GM12878 (cell line): Measurements from ENCODE around the gene FBXO42. TPM values are rescaled to one million over a fixed set of nuclear protein-coding genes. Genes with fewer than 3 reads are reported as not detected.

Experiments
- ATAC-seq: fragments of 200-7000 bp; cut with Tn5 transposase; 3 replicates; pipeline ENCODE4 v1.9.1; 2020; ENCODE audit warnings: mild to moderate bottlenecking, moderate library complexity
- BruUV-seq: library from RNA; stranded (reverse); fragments of 400-500 nt; replicated peaks from 2 replicates; lab custom pipeline; 2021; lab: Mats Ljungman, UMichigan
- CTCF ChIA-PET: fragments of 300-600 bp; sonication (Branson Sonifier 250); formaldehyde crosslinking; extraction: SDS; loops from one replicate; lab custom pipeline; 2021; ENCODE audit warnings: inconsistent platforms; lab: Yijun Ruan, JAX
- POLR2A ChIA-PET: fragments of 350-600 bp; formaldehyde crosslinking; extraction: SDS; loops from one replicate; lab custom pipeline; 2021; ENCODE audit warnings: inconsistent platforms; lab: Charles Lee
- RAD21 ChIA-PET: fragments of 300-600 bp; sonication (Branson Sonifier 250); formaldehyde crosslinking; loops from one replicate; lab custom pipeline; 2023; ENCODE audit warnings: antibody characterized with exemption; ENCODE audit not compliant: unreplicated experiment; lab: Charles Lee
- SMC1A ChIA-PET: fragments of 300-600 bp; sonication (Branson Sonifier 250); formaldehyde crosslinking; loops from one replicate; lab custom pipeline; 2023; ENCODE audit not compliant: unreplicated experiment, uncharacterized antibody; lab: Charles Lee
- DNase-seq: peaks from one replicate; pipeline ENCODE4 v3.0.0-alpha.2; 2011; ENCODE audit warnings: low read depth, low spot score
- FAIRE-seq: peaks from 3 replicates; lab custom pipeline; 2011; peaks lifted over from hg19 to GRCh38; lab: Jason Lieb, UNC
- H2AFZ ChIP-seq: 2 replicates; pipeline ENCODE4 v1.6.0; 2011; ENCODE audit warnings: low read depth, low read length, control low read depth; ENCODE audit not compliant: control insufficient read depth
- H3K27ac ChIP-seq: 2 replicates; pipeline ENCODE4 v1.5.1; 2011; ENCODE audit warnings: control low read depth; ENCODE audit not compliant: control insufficient read depth, insufficient read depth
- H3K27me3 ChIP-seq, 2 experiments: replicated peaks in 1 of 2; 2 replicates each; pipeline versions ENCODE4 v1.6.0 to v1.6.1; 2011; ENCODE audit warnings: low read length in 1 of 2; ENCODE audit not compliant: control insufficient read depth in 2 of 2, insufficient read depth in 2 of 2
- H3K36me3 ChIP-seq, 2 experiments: 2 replicates each; pipeline ENCODE4 v1.5.1; 2011; ENCODE audit warnings: low read length in 1 of 2; ENCODE audit not compliant: control insufficient read depth in 2 of 2, insufficient read depth in 2 of 2
- H3K4me1 ChIP-seq: 2 replicates; pipeline ENCODE4 v1.6.1; 2011; ENCODE audit warnings: mild to moderate bottlenecking, low read length, moderate library complexity, mixed read lengths; ENCODE audit not compliant: control insufficient read depth, insufficient read depth
- H3K4me2 ChIP-seq: 2 replicates; pipeline ENCODE4 v1.6.0; 2011; ENCODE audit warnings: control low read depth; ENCODE audit not compliant: control insufficient read depth, insufficient read depth
- H3K4me3 ChIP-seq: fragments of 200-600 bp; sonication (generic); 2 replicates; pipeline ENCODE4 v1.5.1; 2016
- H3K79me2 ChIP-seq: 2 replicates; pipeline ENCODE4 v1.6.0; 2011; ENCODE audit warnings: low read length; ENCODE audit not compliant: control insufficient read depth, insufficient read depth
- H3K9ac ChIP-seq: 2 replicates; pipeline ENCODE4 v1.8.0; 2011; ENCODE audit warnings: low read length, control low read depth, mixed read lengths; ENCODE audit not compliant: control insufficient read depth, insufficient read depth
- H3K9me3 ChIP-seq: replicated peaks from 3 replicates; pipeline ENCODE4 v1.5.1; 2011; ENCODE audit warnings: mild to moderate bottlenecking, low read length; ENCODE audit not compliant: control insufficient read depth, insufficient read depth
- H4K20me1 ChIP-seq: 2 replicates; pipeline ENCODE4 v1.6.0; 2011; ENCODE audit not compliant: control insufficient read depth, insufficient read depth
- ATF7 ChIP-seq: fragments of 450-650 bp; IDR thresholded peaks from 2 replicates; pipeline ENCODE4 v1.6.1; 2016; ENCODE audit warnings: low read depth, mild to moderate bottlenecking
- DPF2 ChIP-seq: fragments of 450-650 bp; IDR thresholded peaks from 2 replicates; pipeline ENCODE4 v1.6.1; 2017; ENCODE audit warnings: mild to moderate bottlenecking
- EGR1 ChIP-seq, 2 experiments: IDR thresholded peaks; 1 replicate in 1 of 2; 2 replicates in 1 of 2; pipeline ENCODE4 v1.6.1; 2011 to 2012; ENCODE audit warnings: low read depth in 2 of 2, low read length in 2 of 2, borderline replicate concordance in 1 of 2, mild to moderate bottlenecking in 1 of 2, moderate library complexity in 1 of 2
- PRDM15 ChIP-seq: fragments of 450-650 bp; formaldehyde crosslinking; IDR thresholded peaks from 2 replicates; pipeline ENCODE4 v1.4.0; 2020; ENCODE audit warnings: mild to moderate bottlenecking, moderate library complexity
- RFX5 ChIP-seq: IDR thresholded peaks from 2 replicates; pipeline ENCODE4 v1.6.1; 2011; ENCODE audit warnings: low read depth, low read length, improper control_type of control experiment
- SIX5 ChIP-seq: IDR thresholded peaks from 2 replicates; pipeline ENCODE4 v1.6.1; 2011; ENCODE audit warnings: mild to moderate bottlenecking, low read depth, low read length, moderate library complexity; ENCODE audit not compliant: severe bottlenecking
- TCF12 ChIP-seq: IDR thresholded peaks from 2 replicates; pipeline ENCODE4 v1.6.1; 2011; ENCODE audit warnings: low read depth, mild to moderate bottlenecking, low read length
- TCF7 ChIP-seq: IDR thresholded peaks from 2 replicates; pipeline ENCODE4 v1.6.1; 2014; ENCODE audit warnings: antibody characterized with exemption, borderline replicate concordance
- USF2 ChIP-seq: IDR thresholded peaks from 2 replicates; pipeline ENCODE4 v1.6.1; 2011; ENCODE audit warnings: low read depth, low read length, improper control_type of control experiment, borderline replicate concordance
- WRNIP1 ChIP-seq: IDR thresholded peaks from 2 replicates; pipeline ENCODE4 v1.6.1; 2011; ENCODE audit warnings: low read depth, low read length, improper control_type of control experiment, borderline replicate concordance
- ZNF622 ChIP-seq: fragments of 450-650 bp; IDR thresholded peaks from 2 replicates; pipeline ENCODE4 v1.6.1; 2017; ENCODE audit warnings: mild to moderate bottlenecking, inconsistent platforms
- WGBS: methylation state at CpG from one replicate; pipeline ENCODE4 v1.1.6; 2016; ENCODE audit warnings: low lambda C conversion rate; ENCODE audit not compliant: insufficient replicate concordance, insufficient coverage; ENCODE audit errors: missing lambda C conversion rate; 5-methylcytosine and 5-hydroxymethylcytosine counted together
- in situ Hi-C: fragments of 300-500 bp; cut with MboI; formaldehyde crosslinking; loops from 9 replicates; pipeline ENCODE4 v1.14.3; 2018; ENCODE audit warnings: mixed read lengths
- intact Hi-C: fragments of 100-400 bp; cut with micrococcal nuclease; formaldehyde crosslinking; loops from one replicate; pipeline ENCODE4 v1.14.2; 2022; ENCODE audit not compliant: unreplicated experiment
- polyA plus RNA-seq, 11 experiments: library from polyadenylated mRNA; depleted of rRNA in 4 of 11; unstranded in 6 of 11; stranded (reverse) in 5 of 11; fragments of >200 nt; fragmentation: Nextera tagmentation in 4 of 11; fragmentation: Illumina TruSeq in 1 of 11; extraction: Ambion mirVana in 4 of 11; extraction: Trizol in 1 of 11; gene quantifications; 1 replicate in 1 of 11; 2 replicates in 10 of 11; pipeline versions ENCODE4 v1.2.1 to v1.2.3, GENCODE V29; 2011 to 2016; ENCODE audit warnings: inconsistent platforms in 2 of 11, missing spikeins in 2 of 11, low read depth in 1 of 11
- total RNA-seq, 4 experiments: library from RNA; depleted of rRNA in 3 of 4; stranded (reverse); fragments of >200 nt in 3 of 4; fragmentation: Illumina TruSeq in 1 of 4; extraction: Trizol in 1 of 4; gene quantifications; 2 replicates each; pipeline versions ENCODE4 v1.2.1 to v1.2.3, GENCODE V29; 2013 to 2021

Gene FBXO42
- total and polyA plus RNA-seq, 10 of the 15 experiments (the other 5 are each of a cell fraction or from before 2014, with no cell fraction given), result 6.1 to 23.8 (median 15.2) TPM

- no peaks in the 10 kb centered on the region for H4K20me1 ChIP-seq
Measured at GRCh38 chr1:16293538-16293937, 58.7 kb downstream of the FBXO42 start.

More at GRCh38 chr1:16293538-16293937, 58.7 kb downstream of the FBXO42 start:
- H3K79me2 ChIP-seq, result no peaks in the 10 kb centered on the region
- H2AFZ ChIP-seq, result no peak overlapping the region
- ATAC-seq (no peak), FAIRE-seq (no peak), DNase-seq (no peak)
- SMC1A ChIA-PET, result interaction anchor here (1.1 to 1.3 kb wide), 3 partner anchors 14 to 94 kb away, joined by 3 to 4 read pairs (median 3); no protein-coding TSS in a partner anchor
- TF ChIP-seq ZNF622 (no peak), WRNIP1 (no peak), SIX5 (no peak), ATF7 (no peak), USF2 (no peak), PRDM15 (CRISPR knock-in tag) (no peak), DPF2 (no peak), TCF12 (no peak), TCF7 (no peak), EGR1 (IDR thresholded peaks at IDR 0.05; ENCODE audit: borderline replicate concordance in 1 of 2, low read depth in 2 of 2, low read length in 2 of 2) (no peak), RFX5 (no peak)
- no peak overlapping the region for H3K27ac ChIP-seq
- CTCF ChIA-PET, result no interaction called here
- no peak overlapping the region for H3K9ac ChIP-seq
- no TSS peak for BruUV-seq
- peaks cover 2 to 20% of the 10 kb centered on the region in 2 experiments; a peak in 3 of 4 replicates for H3K36me3 ChIP-seq
- in situ Hi-C loops, result no loop called here
- H3K4me2 ChIP-seq, result no peak overlapping the region
- no peaks in the 10 kb centered on the region for H3K27me3 ChIP-seq
- intact Hi-C loops, result no loop called here
- RAD21 ChIA-PET, result no interaction called here
- no peaks in the 10 kb centered on the region for H3K9me3 ChIP-seq
- H3K4me3 ChIP-seq, result no peak overlapping the region
- H3K4me1 ChIP-seq, result no peaks in the 10 kb centered on the region
- POLR2A ChIA-PET, result interaction anchor here (1.0 kb wide), 1 partner anchor 11 kb away, joined by 8 read pairs; no protein-coding TSS in a partner anchor
- WGBS, result 96% methylated on average over 1 of the region's 1 CpG
